Peyer's patch (tissue), 4 donors: ENCODE results near the gene FAM50A. TPM values are rescaled to one million over a fixed set of nuclear protein-coding genes. Genes with fewer than 3 reads are reported as not detected.

Source experiments
- DNase-seq, 3 donors: peaks; one replicate each; pipeline ENCODE4 v3.0.0-alpha.2; 2017 to 2019
- H3K27ac ChIP-seq, 4 donors: fragments of 200-600 bp; sonication (generic); one replicate each; pipeline ENCODE4 v1.5.1; 2016 to 2019
- H3K27me3 ChIP-seq, 2 donors: fragments of 200-600 bp; sonication (generic); one replicate each; pipeline ENCODE4 v1.5.1; 2019
- H3K36me3 ChIP-seq, 3 donors: fragments of 200-600 bp; sonication (generic); one replicate each; pipeline ENCODE4 v1.5.1; 2016 to 2019
- H3K4me1 ChIP-seq, 4 donors: fragments of 200-600 bp; sonication (generic); one replicate each; pipeline ENCODE4 v1.5.1; 2016 to 2019
- H3K4me3 ChIP-seq, 4 donors: fragments of 200-600 bp; sonication (generic); 1 replicate in 3 of 4; 2 replicates in 1 of 4; pipeline ENCODE4 v1.5.1; 2016 to 2019; ENCODE audit warnings: mild to moderate bottlenecking in 1 of 4
- H3K9me3 ChIP-seq, 4 donors: fragments of 200-600 bp; sonication (generic); one replicate each; pipeline ENCODE4 v1.5.1; 2016 to 2019; ENCODE audit warnings: mild to moderate bottlenecking in 1 of 4
- CTCF ChIP-seq, 6 experiments: fragments of 450-650 bp in 4 of 6; fragments of 200-600 bp in 2 of 6; sonication (generic) in 1 of 6; IDR thresholded peaks; one replicate each; pipeline ENCODE4 v1.5.1; 2017 to 2019; ENCODE audit warnings: antibody characterized with exemption in 6 of 6, mild to moderate bottlenecking in 3 of 6, moderate library complexity in 1 of 6
- POLR2A ChIP-seq, 2 donors: fragments of 450-650 bp; IDR thresholded peaks; one replicate each; pipeline ENCODE4 v1.5.1; 2017; ENCODE audit warnings: antibody characterized with exemption in 2 of 2, mild to moderate bottlenecking in 2 of 2, moderate library complexity in 2 of 2
- total RNA-seq, 4 donors: library from RNA; depleted of rRNA; stranded (reverse); fragments of >200 nt; gene quantifications; one replicate each; pipeline ENCODE4 v1.1.0, GENCODE V29; 2016

Gene FAM50A
- total RNA-seq, 4 donors from 2014 or later, result 35.6 to 212 (median 54.6) TPM

- TF ChIP-seq CTCF (IDR thresholded peaks at IDR 0.05) (no peak), POLR2A (IDR thresholded peaks at IDR 0.05) (no peak)
- no peak for DNase-seq
- no peak overlapping the region for H3K27ac ChIP-seq
- H3K9me3 ChIP-seq, result no peaks in the 10 kb centered on the region
- H3K36me3 ChIP-seq, result no peaks in the 10 kb centered on the region
- peaks cover 0 to 6% (median 0%) of the 10 kb centered on the region in 4 donors for H3K4me1 ChIP-seq
- H3K27me3 ChIP-seq, result no peaks in the 10 kb centered on the region
- H3K4me3 ChIP-seq, result no peak overlapping the region
Measured at GRCh38 chrX:154473683-154474082, 29.7 kb downstream of the FAM50A start.

DNA sequence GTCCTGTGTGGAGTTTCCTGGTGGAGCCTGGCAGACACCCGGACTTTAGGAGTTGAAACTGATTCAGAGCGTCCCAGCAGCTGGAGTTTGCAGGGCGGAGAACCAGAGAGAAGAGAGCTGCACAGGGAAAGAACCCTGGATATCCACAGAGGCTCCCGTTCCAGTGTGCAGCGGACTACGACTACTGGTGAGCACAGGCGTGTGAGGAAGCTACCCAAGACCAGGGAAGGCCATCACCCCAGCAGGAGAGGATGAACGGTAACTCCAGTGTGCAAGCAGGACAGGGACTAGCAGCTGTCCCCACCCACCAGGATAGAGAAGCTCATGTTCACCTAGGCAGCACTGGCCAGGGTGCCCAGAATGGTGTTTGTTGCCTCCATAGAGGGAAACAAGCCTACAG, 32.9 kb downstream of the FAM50A start:
- TF ChIP-seq CTCF (IDR thresholded peaks at IDR 0.05) (no peak), POLR2A (IDR thresholded peaks at IDR 0.05) (no peak)
- no peaks in the 10 kb centered on the region for H3K36me3 ChIP-seq
- H3K27ac ChIP-seq, result no peak overlapping the region
- DNase-seq, result no peak
- no peaks in the 10 kb centered on the region for H3K27me3 ChIP-seq
- H3K9me3 ChIP-seq, result no peaks in the 10 kb centered on the region
- H3K4me1 ChIP-seq, result peaks cover 0 to 6% (median 0%) of the 10 kb centered on the region in 4 donors
- no peak overlapping the region for H3K4me3 ChIP-seq

GRCh38 chrX:154477891-154478477, 34.0 kb downstream of the FAM50A start:
- peaks cover 0 to 6% (median 0%) of the 10 kb centered on the region in 4 donors for H3K4me1 ChIP-seq
- peak overlapping the region; percentile 50 to 70 (median 62) for H3K4me3 ChIP-seq
- no peaks in the 10 kb centered on the region for H3K9me3 ChIP-seq
- no peaks in the 10 kb centered on the region for H3K36me3 ChIP-seq
- H3K27ac ChIP-seq, result peak overlapping the region; percentile 77 to 83 (median 82)
- H3K27me3 ChIP-seq, result no peaks in the 10 kb centered on the region
- no peak for TF ChIP-seq CTCF (IDR thresholded peaks at IDR 0.05)
- DNase-seq, result peak in 1 of 3 donors; percentile 44

DNA sequence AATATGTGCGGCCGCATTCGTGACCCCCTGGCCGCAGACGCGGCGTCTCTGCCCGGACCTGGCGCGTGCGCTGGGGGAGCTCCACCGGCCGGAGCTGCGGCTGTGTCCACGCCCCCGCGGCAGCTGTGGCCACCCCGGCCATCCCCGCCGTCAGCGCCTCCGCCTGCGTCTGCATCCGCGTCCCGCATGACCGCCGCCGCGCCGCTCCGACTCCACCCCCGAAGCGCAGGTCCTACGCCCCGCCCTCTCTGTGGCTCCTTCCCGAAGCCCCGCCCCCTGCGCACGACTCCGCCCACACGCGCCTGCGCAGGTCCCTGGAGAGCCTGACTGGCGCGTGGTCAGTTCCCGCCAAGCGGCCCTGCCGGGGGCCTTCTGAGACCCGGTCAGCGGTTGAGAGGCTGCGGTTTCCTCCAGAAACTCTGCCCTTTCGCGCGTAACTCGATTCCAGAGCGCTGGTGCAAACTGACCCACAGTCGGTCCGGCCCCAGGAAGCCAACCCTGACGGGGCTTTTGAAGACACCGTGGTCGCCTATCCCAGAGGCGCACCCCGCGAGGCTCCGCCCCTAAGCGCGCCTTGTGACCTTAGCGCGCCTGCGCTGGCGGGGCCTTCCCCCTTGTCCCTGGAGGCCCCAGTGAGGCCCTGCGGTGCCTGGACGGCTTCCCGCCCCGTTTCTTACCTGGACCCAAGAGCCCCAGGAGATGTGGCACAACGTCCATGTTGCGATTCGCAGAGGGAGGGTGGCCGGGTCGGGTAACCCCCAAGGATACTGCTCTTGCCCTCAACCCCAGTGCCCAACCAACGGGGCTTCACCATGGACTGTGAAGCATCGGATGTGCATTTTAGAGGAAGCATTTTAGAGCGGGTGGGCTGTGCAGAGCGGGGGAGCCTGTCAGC, 35.0 kb downstream of the FAM50A start, which contains the start of gene LAGE3:
TSS of gene LAGE3 (minus strand) at position 554 of the 895 bp plus-strand sequence. CDS start at position 188, 366 bp downstream.
- peak within 1 kb of the TSS; percentile 77 to 83 (median 82) for H3K27ac ChIP-seq
- no peaks in the 10 kb centered on the region for H3K36me3 ChIP-seq
- peaks cover 0 to 6% (median 0%) of the 10 kb centered on the region in 4 donors for H3K4me1 ChIP-seq
- DNase-seq, result peak; percentile 91 to 97 (median 96)
- no peaks in the 10 kb centered on the region for H3K9me3 ChIP-seq
- H3K27me3 ChIP-seq, result no peaks in the 10 kb centered on the region
- TF ChIP-seq POLR2A (IDR thresholded peaks at IDR 0.05) (peak; percentile 35 to 54), CTCF (IDR thresholded peaks at IDR 0.05) (no peak)
- peak within 1 kb of the TSS; percentile 50 to 70 (median 62) for H3K4me3 ChIP-seq

DNA sequence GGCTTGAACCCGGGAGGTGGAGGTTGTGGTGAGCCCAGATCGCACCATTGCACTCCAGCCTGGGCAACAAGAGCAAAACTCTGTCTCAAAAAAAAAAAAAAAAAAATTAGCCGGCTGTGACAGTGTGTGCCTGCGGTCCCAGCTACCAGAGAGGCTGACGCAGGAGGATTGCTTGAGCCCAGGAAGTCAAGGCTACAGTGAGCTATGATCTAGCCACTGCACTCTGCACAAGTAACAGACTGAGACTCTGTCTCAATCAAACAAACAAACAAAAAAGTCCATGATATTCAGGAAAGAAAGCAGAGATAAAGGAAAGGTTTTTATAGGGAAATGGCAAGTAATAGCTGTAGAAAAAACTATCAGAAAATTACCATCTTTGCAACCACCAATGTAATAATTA, 37.3 kb downstream of the FAM50A start:
- TF ChIP-seq CTCF (IDR thresholded peaks at IDR 0.05), result no peak
- TF ChIP-seq POLR2A (IDR thresholded peaks at IDR 0.05), result no peak
- no peak for DNase-seq
- H3K36me3 ChIP-seq, result peaks cover 0 to 7% (median 0%) of the 10 kb centered on the region in 3 donors
- H3K27ac ChIP-seq, result no peak overlapping the region
- no peaks in the 10 kb centered on the region for H3K27me3 ChIP-seq
- no peaks in the 10 kb centered on the region for H3K9me3 ChIP-seq
- peaks cover 0 to 21% (median 2%) of the 10 kb centered on the region in 4 donors for H3K4me1 ChIP-seq
- H3K4me3 ChIP-seq, result no peak overlapping the region
